Neuron (in vitro differentiated cells): ENCODE data around the gene LYL1.

ENCODE experiments used
- H2AFZ ChIP-seq: one replicate; pipeline ENCODE4 v1.6.1; 2013; ENCODE audit warnings: low read depth, mild to moderate bottlenecking, inconsistent platforms, low read length, moderate library complexity
- H3K27me3 ChIP-seq: one replicate; pipeline ENCODE4 v1.6.1; 2013; ENCODE audit warnings: low read length; ENCODE audit not compliant: insufficient read depth
- H3K36me3 ChIP-seq: one replicate; pipeline ENCODE4 v1.6.1; 2013; ENCODE audit warnings: low read length; ENCODE audit not compliant: insufficient read depth
- H3K4me1 ChIP-seq: one replicate; pipeline ENCODE4 v1.6.1; 2013; ENCODE audit warnings: low read length; ENCODE audit not compliant: insufficient read depth
- H3K4me3 ChIP-seq: 2 replicates; pipeline ENCODE4 v1.5.1; 2013; ENCODE audit warnings: mild to moderate bottlenecking, low read length, moderate library complexity
- H3K9me3 ChIP-seq: one replicate; pipeline ENCODE4 v1.6.1; 2013; ENCODE audit warnings: low read length

The LYL1 gene

DNA sequence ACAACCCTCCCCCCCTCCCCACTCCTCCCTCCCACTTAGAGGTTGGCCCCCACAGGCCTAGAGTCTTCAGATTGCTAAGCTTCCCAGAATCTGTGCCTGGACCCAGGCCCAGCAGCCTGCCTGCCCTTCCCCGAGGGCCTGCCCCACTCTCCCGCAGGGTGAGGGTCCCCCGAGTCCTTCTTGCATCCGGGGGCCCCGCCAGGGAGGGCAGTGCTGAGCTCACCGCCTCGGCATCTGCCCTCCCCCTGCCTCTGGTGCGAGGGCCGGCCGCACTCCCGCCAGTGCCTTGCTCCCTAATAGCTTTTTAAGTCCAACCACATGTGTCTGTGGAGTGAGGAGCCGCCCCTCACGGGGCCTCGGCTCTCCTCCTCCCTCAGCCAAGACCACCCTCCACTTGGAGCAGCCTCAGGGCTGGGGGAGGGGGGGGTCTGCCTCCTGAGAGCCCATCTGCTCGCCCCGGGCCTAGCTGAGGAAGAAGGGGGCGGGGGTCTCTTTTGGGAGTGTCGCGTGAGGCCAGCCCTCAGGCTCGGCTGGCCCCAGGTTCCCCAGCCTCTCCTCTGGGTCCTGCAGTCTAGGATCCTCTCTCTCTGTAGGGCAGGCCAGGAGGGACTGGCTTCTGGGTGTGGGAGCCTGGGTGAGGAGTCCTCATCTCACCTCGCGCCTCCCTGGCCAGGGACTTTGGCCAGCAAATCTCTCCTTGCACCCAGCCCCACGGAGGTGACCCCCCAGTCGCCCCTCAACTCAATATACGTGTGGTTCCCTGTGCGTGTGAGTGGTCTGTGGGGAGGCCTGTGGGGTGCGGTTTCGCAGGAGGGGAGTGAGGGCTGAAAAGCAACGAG lies 47.2 kb downstream of the LYL1 start:
- Histone ChIP-seq H3K27me3 (peaks cover 92% of the 10 kb centered on the region), H3K4me3 (no peak overlapping the region), H3K4me1 (peaks cover 46% of the 10 kb centered on the region)

GRCh38 chr19:13054626-13055212 lies 47.9 kb downstream of the LYL1 start:
- Histone ChIP-seq H3K4me1 (peaks cover 42% of the 10 kb centered on the region), H3K36me3 (no peaks in the 10 kb centered on the region), H3K27me3 (peaks cover 92% of the 10 kb centered on the region), H3K4me3 (no peak overlapping the region), H2AFZ (no peak overlapping the region), H3K9me3 (no peaks in the 10 kb centered on the region)

More for the DNA sequence above, 47.2 kb downstream of the LYL1 start:
- no peak overlapping the region for H2AFZ ChIP-seq
- H3K36me3 ChIP-seq = no peaks in the 10 kb centered on the region
- no peaks in the 10 kb centered on the region for H3K9me3 ChIP-seq

DNA sequence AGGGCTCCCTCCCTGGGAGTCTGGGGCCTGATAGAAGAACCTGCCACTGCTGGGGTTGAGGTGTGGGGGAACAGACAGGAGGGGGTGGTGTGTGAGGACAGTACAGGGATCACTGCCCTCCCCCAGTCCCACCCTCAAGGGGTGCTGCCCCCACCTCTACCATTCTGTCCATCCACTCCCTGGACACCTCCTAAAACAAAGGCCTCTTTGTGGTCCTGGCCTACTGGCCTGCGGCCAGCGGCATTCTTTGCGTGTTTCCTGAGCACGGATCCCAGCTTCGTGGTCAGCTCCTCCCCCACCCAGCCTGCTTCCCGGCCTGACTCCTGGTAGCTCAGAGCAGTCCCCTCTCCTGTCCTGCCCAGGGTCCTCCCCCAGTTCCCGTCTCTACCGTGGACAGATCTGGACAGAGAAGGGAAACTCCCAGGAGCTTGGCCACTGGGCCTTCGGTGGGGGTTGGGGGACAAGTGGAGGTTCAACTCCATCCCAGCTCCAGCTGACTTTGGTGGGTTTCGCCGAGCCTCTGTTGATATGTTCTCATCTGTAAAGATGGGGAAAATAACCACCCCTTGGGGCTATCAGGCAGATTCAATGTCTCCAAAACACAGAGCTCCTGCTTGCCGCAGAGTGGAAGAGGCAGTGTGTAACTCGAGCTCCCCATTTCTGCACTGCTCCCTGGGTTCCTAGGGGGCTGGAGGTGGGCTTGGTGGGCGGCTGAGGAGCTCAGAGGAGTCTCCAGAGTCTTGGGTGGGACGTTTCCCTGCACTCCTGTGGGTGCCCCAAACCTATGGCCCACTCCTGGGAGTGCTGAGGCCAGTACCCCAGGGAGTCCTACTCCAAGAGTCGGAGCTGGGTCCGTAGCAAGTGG lies 48.7 kb downstream of the LYL1 start:
- H3K27me3 ChIP-seq = peaks cover 90% of the 10 kb centered on the region
- no peak overlapping the region for H3K4me3 ChIP-seq
- H2AFZ ChIP-seq = no peak overlapping the region
- H3K4me1 ChIP-seq = peaks cover 42% of the 10 kb centered on the region
- no peaks in the 10 kb centered on the region for H3K36me3 ChIP-seq
- no peaks in the 10 kb centered on the region for H3K9me3 ChIP-seq

DNA sequence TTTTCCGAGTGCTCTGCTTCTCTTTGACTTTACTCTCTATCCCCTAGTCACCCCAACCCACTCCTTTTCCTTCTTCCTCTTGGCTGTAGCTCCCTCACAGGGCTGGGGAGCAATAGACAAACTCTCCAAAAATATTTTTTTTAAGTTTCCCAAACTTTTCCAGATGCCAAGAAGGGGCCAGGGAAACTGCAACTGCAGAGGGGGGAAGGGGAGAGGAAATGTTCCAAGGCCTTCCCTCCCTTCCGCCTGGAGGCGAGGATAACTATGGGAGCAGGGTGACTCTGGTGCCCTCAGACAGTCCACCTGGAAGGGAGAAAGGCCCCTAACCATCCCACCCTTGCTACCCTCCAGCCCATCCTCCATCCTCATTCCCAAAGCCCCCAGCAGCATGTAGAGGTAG lies 49.4 kb downstream of the LYL1 start:
- H3K9me3 ChIP-seq = no peaks in the 10 kb centered on the region
- peaks cover 84% of the 10 kb centered on the region for H3K27me3 ChIP-seq

DNA sequence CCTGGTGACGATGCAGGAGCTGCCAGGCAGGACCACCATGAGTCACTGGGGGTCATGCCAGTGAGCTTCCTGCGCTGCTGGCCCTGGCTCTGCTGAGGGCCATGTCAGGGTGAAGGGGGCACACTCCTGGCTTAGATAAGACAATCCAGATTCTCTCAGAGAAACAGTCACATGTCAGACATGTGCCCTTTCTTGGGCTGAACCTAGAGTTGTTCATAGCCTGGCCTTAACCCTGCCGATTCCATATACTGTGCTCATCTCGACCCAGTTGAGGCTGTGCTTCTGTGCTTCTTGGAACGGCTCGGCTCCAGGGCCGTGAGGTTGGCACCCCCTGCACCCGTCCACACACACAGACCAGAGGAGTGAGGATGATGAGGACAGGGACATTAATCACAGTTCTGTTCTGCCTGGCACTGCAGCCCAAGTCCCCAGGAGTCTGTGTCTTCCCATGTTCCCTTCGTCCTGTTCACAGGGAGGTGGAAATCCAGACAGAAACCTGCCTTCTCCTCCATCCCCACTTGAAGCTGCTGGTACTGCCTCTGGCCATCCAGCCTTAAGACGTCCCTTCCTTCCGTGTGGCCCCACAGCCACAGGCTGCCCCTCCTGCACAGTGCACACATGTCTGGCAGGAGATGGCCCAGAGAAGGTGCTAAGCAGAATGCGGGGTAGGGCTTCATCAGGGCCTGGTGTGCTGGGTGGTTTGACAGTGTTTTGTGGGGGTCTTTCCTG lies 50.0 kb downstream of the LYL1 start:
- H3K9me3 ChIP-seq = no peaks in the 10 kb centered on the region
- H3K27me3 ChIP-seq = peaks cover 84% of the 10 kb centered on the region
- no peaks in the 10 kb centered on the region for H3K36me3 ChIP-seq
- H3K4me3 ChIP-seq = no peak overlapping the region
- H2AFZ ChIP-seq = no peak overlapping the region
- peaks cover 42% of the 10 kb centered on the region for H3K4me1 ChIP-seq

More for the DNA sequence above, 49.4 kb downstream of the LYL1 start:
- Histone ChIP-seq H3K4me3 (no peak overlapping the region), H3K4me1 (peaks cover 42% of the 10 kb centered on the region), H3K36me3 (no peaks in the 10 kb centered on the region), H2AFZ (no peak overlapping the region)

GRCh38 chr19:13051557-13052165 lies 51.0 kb downstream of the LYL1 start:
- peaks cover 42% of the 10 kb centered on the region for H3K4me1 ChIP-seq
- H3K27me3 ChIP-seq = peaks cover 84% of the 10 kb centered on the region

DNA sequence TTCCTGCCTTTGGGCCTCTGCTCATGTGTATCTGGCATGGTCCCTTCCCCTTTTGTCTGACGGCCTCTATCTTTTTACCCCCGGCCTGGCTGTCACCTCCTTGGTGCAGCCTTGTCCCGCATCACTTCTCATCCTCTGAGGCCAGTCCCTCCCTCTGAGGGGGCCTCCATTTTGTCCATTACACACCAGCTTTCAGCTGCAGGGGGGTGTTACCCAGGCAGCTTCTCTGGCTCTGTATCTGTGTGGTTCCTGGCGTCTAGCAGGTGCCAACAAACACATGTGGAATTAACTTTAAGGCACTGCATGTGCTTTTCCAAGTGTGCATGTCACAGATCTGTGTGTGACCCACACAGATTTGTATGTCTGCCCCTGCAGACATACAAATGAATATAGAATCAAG lies 52.4 kb downstream of the LYL1 start:
- Histone ChIP-seq H3K9me3 (peaks cover 2% of the 10 kb centered on the region), H3K4me3 (no peak overlapping the region), H3K4me1 (peaks cover 34% of the 10 kb centered on the region), H3K36me3 (no peaks in the 10 kb centered on the region), H3K27me3 (peaks cover 84% of the 10 kb centered on the region), H2AFZ (no peak overlapping the region)

More at GRCh38 chr19:13051557-13052165, 51.0 kb downstream of the LYL1 start:
- no peaks in the 10 kb centered on the region for H3K9me3 ChIP-seq
- no peak overlapping the region for H2AFZ ChIP-seq
- no peak overlapping the region for H3K4me3 ChIP-seq
- no peaks in the 10 kb centered on the region for H3K36me3 ChIP-seq
